ENCODE results near the gene PROX1. TPM values are rescaled to one million over a fixed set of nuclear protein-coding genes. Genes with fewer than 3 reads are reported as not detected.

PROX1 gene
- total RNA-seq, 1 donor from 2014 or later, result 4.8 TPM

- Histone ChIP-seq H2AFZ (ENCODE audit: low read depth, low read length) (no peak overlapping the region), H3K4me3 (ENCODE audit: insufficient read depth, low read depth, low read length) (no peak overlapping the region), H3K9ac (ENCODE audit: low read length) (no peak overlapping the region), H4K20me1 (ENCODE audit: insufficient read depth, low read length) (no peaks in the 10 kb centered on the region), H3K4me1 (ENCODE audit: insufficient read depth, low read length) (no peaks in the 10 kb centered on the region), H3K79me2 (ENCODE audit: insufficient read depth, low read length) (no peaks in the 10 kb centered on the region), H3K27ac (ENCODE audit: low read depth, low read length) (no peak overlapping the region), H3K27me3 (ENCODE audit: insufficient read depth, low read length) (no peaks in the 10 kb centered on the region), H3K9me3 (ENCODE audit: insufficient read depth, low read depth, low read length) (no peaks in the 10 kb centered on the region), H3K4me2 (ENCODE audit: low read length) (no peak overlapping the region), H3K36me3 (ENCODE audit: insufficient read depth, low read length) (no peaks in the 10 kb centered on the region)
- no peaks in the 10 kb centered on the region for H3K36me3 Mint-ChIP-seq (ENCODE audit: low read depth, unreplicated experiment)
- H3K4me1 Mint-ChIP-seq (ENCODE audit: low read depth, unreplicated experiment), result peaks cover 4% of the 10 kb centered on the region
- no peak for TF ChIP-seq EZH2 (IDR thresholded peaks at IDR 0.05; ENCODE audit: insufficient read depth, low read length)
- no peak overlapping the region for H3K27ac Mint-ChIP-seq (ENCODE audit: unreplicated experiment)
- no peak for DNase-seq (ENCODE audit: low read depth)
- peaks cover 3% of the 10 kb centered on the region for H3K9me3 Mint-ChIP-seq (ENCODE audit: unreplicated experiment)
- peaks cover 19% of the 10 kb centered on the region for H3K27me3 Mint-ChIP-seq (ENCODE audit: low read depth, unreplicated experiment)
- H3K4me3 Mint-ChIP-seq (ENCODE audit: unreplicated experiment), result no peak overlapping the region
- FAIRE-seq, result no peak
Observed at GRCh38 chr1:214022229-214022791, 34.5 kb downstream of the PROX1 start.

GRCh38 chr1:214022810-214023425 lies 35.1 kb downstream of the PROX1 start:
- no peaks in the 10 kb centered on the region for H4K20me1 ChIP-seq (ENCODE audit: insufficient read depth, low read length)
- H3K79me2 ChIP-seq (ENCODE audit: insufficient read depth, low read length), result no peaks in the 10 kb centered on the region
- H2AFZ ChIP-seq (ENCODE audit: low read depth, low read length), result no peak overlapping the region
- H3K4me2 ChIP-seq (ENCODE audit: low read length), result no peak overlapping the region
- no peaks in the 10 kb centered on the region for H3K27me3 ChIP-seq (ENCODE audit: insufficient read depth, low read length)
- no peak overlapping the region for H3K27ac ChIP-seq (ENCODE audit: low read depth, low read length)
- Mint-ChIP-seq H3K27me3 (ENCODE audit: low read depth, unreplicated experiment) (peaks cover 20% of the 10 kb centered on the region), H3K9me3 (ENCODE audit: unreplicated experiment) (peaks cover 3% of the 10 kb centered on the region), H3K27ac (ENCODE audit: unreplicated experiment) (no peak overlapping the region), H3K36me3 (ENCODE audit: low read depth, unreplicated experiment) (no peaks in the 10 kb centered on the region), H3K4me1 (ENCODE audit: low read depth, unreplicated experiment) (peaks cover 4% of the 10 kb centered on the region), H3K4me3 (ENCODE audit: unreplicated experiment) (no peak overlapping the region)
- H3K9me3 ChIP-seq (ENCODE audit: insufficient read depth, low read depth, low read length), result no peaks in the 10 kb centered on the region
- FAIRE-seq (no peak), DNase-seq (ENCODE audit: low read depth) (no peak)
- H3K9ac ChIP-seq (ENCODE audit: low read length), result no peak overlapping the region
- no peaks in the 10 kb centered on the region for H3K4me1 ChIP-seq (ENCODE audit: insufficient read depth, low read length)
- H3K4me3 ChIP-seq (ENCODE audit: insufficient read depth, low read depth, low read length), result no peak overlapping the region
- no peaks in the 10 kb centered on the region for H3K36me3 ChIP-seq (ENCODE audit: insufficient read depth, low read length)
- TF ChIP-seq CTCF (IDR thresholded peaks at IDR 0.05; ENCODE audit: insufficient read depth, low read depth, low read length), result no peak
- no peak for TF ChIP-seq EZH2 (IDR thresholded peaks at IDR 0.05; ENCODE audit: insufficient read depth, low read length)

- Mint-ChIP-seq H3K4me3 (ENCODE audit: unreplicated experiment) (no peak overlapping the region), H3K4me1 (ENCODE audit: low read depth, unreplicated experiment) (peaks cover 25% of the 10 kb centered on the region), H3K9me3 (ENCODE audit: unreplicated experiment) (peaks cover 3% of the 10 kb centered on the region), H3K27ac (ENCODE audit: unreplicated experiment) (no peak overlapping the region), H3K27me3 (ENCODE audit: low read depth, unreplicated experiment) (peaks cover 15% of the 10 kb centered on the region), H3K36me3 (ENCODE audit: low read depth, unreplicated experiment) (no peaks in the 10 kb centered on the region)
- Histone ChIP-seq H3K79me2 (ENCODE audit: insufficient read depth, low read length) (no peaks in the 10 kb centered on the region), H3K4me3 (ENCODE audit: insufficient read depth, low read depth, low read length) (no peak overlapping the region), H4K20me1 (ENCODE audit: insufficient read depth, low read length) (no peaks in the 10 kb centered on the region), H3K4me2 (ENCODE audit: low read length) (no peak overlapping the region), H3K4me1 (ENCODE audit: insufficient read depth, low read length) (no peaks in the 10 kb centered on the region), H3K27me3 (ENCODE audit: insufficient read depth, low read length) (no peaks in the 10 kb centered on the region), H2AFZ (ENCODE audit: low read depth, low read length) (no peak overlapping the region), H3K9ac (ENCODE audit: low read length) (no peak overlapping the region), H3K27ac (ENCODE audit: low read depth, low read length) (no peak overlapping the region), H3K9me3 (ENCODE audit: insufficient read depth, low read depth, low read length) (no peaks in the 10 kb centered on the region), H3K36me3 (ENCODE audit: insufficient read depth, low read length) (no peaks in the 10 kb centered on the region)
- no peak for TF ChIP-seq EZH2 (IDR thresholded peaks at IDR 0.05; ENCODE audit: insufficient read depth, low read length)
- no peak for TF ChIP-seq CTCF (IDR thresholded peaks at IDR 0.05; ENCODE audit: insufficient read depth, low read depth, low read length)
- FAIRE-seq, result no peak
- DNase-seq (ENCODE audit: low read depth), result no peak
Observed at GRCh38 chr1:214026985-214027384, 39.2 kb downstream of the PROX1 start.
